Sigmoid colon (tissue), 4 donors: ENCODE results near the gene OR13A1.
"Not testable (repeated sequence)": the region's sequence is repeated elsewhere in the genome, so short reads cannot be mapped to it uniquely, and the experiment has no call there.

Experiments
- CTCF ChIP-seq, 4 experiments: fragments of 450-650 bp in 3 of 4; fragments of 200-600 bp in 1 of 4; IDR thresholded peaks; one replicate each; pipeline ENCODE4 v1.5.1; 2016 to 2019; ENCODE audit warnings: antibody characterized with exemption in 4 of 4, mild to moderate bottlenecking in 3 of 4, moderate library complexity in 2 of 4
- POLR2A ChIP-seq, 2 donors: fragments of 450-650 bp; IDR thresholded peaks; one replicate each; pipeline ENCODE4 v1.6.1; 2016; ENCODE audit warnings: antibody characterized with exemption in 2 of 2, mild to moderate bottlenecking in 2 of 2, moderate library complexity in 2 of 2
- POLR2AphosphoS5 ChIP-seq, 4 donors: sonication (generic); formaldehyde crosslinking; IDR thresholded peaks; one replicate each; pipeline ENCODE4 v1.6.1; 2017; ENCODE audit warnings: antibody characterized with exemption in 4 of 4

- TF ChIP-seq CTCF, POLR2A, POLR2AphosphoS5 (IDR thresholded peaks at IDR 0.05): not testable (repeated sequence)
These were observed 25.0 kb upstream of the OR13A1 start for GRCh38 chr10:45340420-45340819.
